Vagina (tissue), 2 donors: ENCODE results near the gene FOXP2.
"Not testable (repeated sequence)": the region's sequence is repeated elsewhere in the genome, so short reads cannot be mapped to it uniquely, and the experiment has no call there.

Source experiments
- POLR2A ChIP-seq, 2 donors: fragments of 450-650 bp; IDR thresholded peaks; one replicate each; pipeline ENCODE4 v1.6.1; 2017; ENCODE audit warnings: antibody characterized with exemption in 2 of 2, mild to moderate bottlenecking in 2 of 2, moderate library complexity in 2 of 2
- POLR2AphosphoS5 ChIP-seq, 2 donors: sonication (generic); formaldehyde crosslinking; IDR thresholded peaks; one replicate each; pipeline ENCODE4 v1.9.0; 2017; ENCODE audit warnings: antibody characterized with exemption in 2 of 2, mild to moderate bottlenecking in 2 of 2, low read depth in 1 of 2; ENCODE audit not compliant: insufficient read depth in 1 of 2
- TF ChIP-seq, protein P1 (sequence below), 3 experiments: fragments of 450-650 bp in 2 of 3; fragments of 200-600 bp in 1 of 3; sonication (generic) in 1 of 3; IDR thresholded peaks; one replicate each; pipeline ENCODE4 v1.5.1; 2017 to 2019; ENCODE audit warnings: antibody characterized with exemption in 3 of 3, mild to moderate bottlenecking in 2 of 3, moderate library complexity in 2 of 3

DNA sequence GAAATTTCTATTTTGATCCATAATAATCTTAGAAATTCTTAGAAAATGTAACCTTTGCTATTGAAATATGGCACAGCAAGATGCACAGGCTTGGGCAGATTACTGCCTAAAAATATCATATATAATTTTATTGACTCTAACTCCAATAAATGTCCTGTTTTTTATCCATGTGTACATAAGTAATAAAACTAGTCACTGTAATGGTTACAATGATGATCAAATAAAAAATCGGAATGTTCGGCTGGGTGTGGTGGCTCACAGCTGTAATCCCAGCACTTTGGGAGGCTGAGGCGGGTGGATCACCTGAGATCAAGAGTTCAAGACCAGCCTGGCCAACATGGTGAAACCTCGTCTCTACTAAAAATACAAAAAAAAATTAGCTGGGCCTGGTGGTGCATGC, 26.3 kb downstream of the FOXP2 start:
- TF ChIP-seq POLR2AphosphoS5 (IDR thresholded peaks at IDR 0.05; ENCODE audit: insufficient read depth in 1 of 2, low read depth in 1 of 2); POLR2A (IDR thresholded peaks at IDR 0.05): not testable (repeated sequence)
- TF ChIP-seq, protein P1, sequence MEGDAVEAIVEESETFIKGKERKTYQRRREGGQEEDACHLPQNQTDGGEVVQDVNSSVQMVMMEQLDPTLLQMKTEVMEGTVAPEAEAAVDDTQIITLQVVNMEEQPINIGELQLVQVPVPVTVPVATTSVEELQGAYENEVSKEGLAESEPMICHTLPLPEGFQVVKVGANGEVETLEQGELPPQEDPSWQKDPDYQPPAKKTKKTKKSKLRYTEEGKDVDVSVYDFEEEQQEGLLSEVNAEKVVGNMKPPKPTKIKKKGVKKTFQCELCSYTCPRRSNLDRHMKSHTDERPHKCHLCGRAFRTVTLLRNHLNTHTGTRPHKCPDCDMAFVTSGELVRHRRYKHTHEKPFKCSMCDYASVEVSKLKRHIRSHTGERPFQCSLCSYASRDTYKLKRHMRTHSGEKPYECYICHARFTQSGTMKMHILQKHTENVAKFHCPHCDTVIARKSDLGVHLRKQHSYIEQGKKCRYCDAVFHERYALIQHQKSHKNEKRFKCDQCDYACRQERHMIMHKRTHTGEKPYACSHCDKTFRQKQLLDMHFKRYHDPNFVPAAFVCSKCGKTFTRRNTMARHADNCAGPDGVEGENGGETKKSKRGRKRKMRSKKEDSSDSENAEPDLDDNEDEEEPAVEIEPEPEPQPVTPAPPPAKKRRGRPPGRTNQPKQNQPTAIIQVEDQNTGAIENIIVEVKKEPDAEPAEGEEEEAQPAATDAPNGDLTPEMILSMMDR (IDR thresholded peaks at IDR 0.05), result not testable (repeated sequence)
